Gastroesophageal sphincter (tissue), 3 donors: ENCODE results near the gene HOXA6.

Source experiments
- CTCF ChIP-seq, 4 experiments: fragments of 200-600 bp in 2 of 4; fragments of 450-650 bp in 2 of 4; sonication (generic) in 1 of 4; IDR thresholded peaks; one replicate each; pipeline ENCODE4 v1.5.1; 2017 to 2019; ENCODE audit warnings: antibody characterized with exemption in 4 of 4, mild to moderate bottlenecking in 2 of 4, moderate library complexity in 2 of 4
- POLR2A ChIP-seq, 2 donors: fragments of 450-650 bp; IDR thresholded peaks; one replicate each; pipeline ENCODE4 v1.6.1; 2017; ENCODE audit warnings: antibody characterized with exemption in 2 of 2, mild to moderate bottlenecking in 2 of 2, moderate library complexity in 1 of 2

GRCh38 chr7:27118580-27118979 lies 29.0 kb downstream of the HOXA6 start:
- no peak for TF ChIP-seq CTCF (IDR thresholded peaks at IDR 0.05)
- TF ChIP-seq POLR2A (IDR thresholded peaks at IDR 0.05) = no peak
